ENCODE results near the gene WDR72.

The WDR72 gene

DNA sequence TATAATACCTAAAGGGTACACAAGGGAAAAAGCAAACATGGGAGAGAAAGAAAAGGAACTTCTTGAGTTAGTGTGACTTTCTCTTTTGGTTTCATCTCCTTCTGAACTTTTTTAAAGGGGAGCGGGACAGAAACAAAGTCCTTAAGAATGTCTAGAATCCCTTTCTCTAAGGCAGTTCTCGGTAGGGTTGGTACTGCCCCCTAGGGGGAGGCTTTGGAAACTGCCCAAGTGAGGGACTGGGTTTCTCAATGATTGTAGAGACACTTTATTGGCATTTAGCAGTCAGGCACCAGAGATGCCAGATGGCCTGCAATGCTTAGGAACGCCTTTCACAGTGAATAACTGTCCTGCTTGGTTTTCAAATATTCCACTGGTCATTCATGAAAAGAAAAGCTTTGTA, 172.7 kb downstream of the WDR72 start:
- TF ChIP-seq, protein P1, sequence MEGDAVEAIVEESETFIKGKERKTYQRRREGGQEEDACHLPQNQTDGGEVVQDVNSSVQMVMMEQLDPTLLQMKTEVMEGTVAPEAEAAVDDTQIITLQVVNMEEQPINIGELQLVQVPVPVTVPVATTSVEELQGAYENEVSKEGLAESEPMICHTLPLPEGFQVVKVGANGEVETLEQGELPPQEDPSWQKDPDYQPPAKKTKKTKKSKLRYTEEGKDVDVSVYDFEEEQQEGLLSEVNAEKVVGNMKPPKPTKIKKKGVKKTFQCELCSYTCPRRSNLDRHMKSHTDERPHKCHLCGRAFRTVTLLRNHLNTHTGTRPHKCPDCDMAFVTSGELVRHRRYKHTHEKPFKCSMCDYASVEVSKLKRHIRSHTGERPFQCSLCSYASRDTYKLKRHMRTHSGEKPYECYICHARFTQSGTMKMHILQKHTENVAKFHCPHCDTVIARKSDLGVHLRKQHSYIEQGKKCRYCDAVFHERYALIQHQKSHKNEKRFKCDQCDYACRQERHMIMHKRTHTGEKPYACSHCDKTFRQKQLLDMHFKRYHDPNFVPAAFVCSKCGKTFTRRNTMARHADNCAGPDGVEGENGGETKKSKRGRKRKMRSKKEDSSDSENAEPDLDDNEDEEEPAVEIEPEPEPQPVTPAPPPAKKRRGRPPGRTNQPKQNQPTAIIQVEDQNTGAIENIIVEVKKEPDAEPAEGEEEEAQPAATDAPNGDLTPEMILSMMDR (IDR thresholded peaks at IDR 0.05; ENCODE audit: low read depth, low read length), result no peak
- H3K4me3 ChIP-seq (replicated peaks in 1 of 2; ENCODE audit: low read depth in 2 of 2, low read length in 2 of 2), result no peak overlapping the region
- DNase-seq (ENCODE audit: low read depth in 2 of 2), result no peak

DNA sequence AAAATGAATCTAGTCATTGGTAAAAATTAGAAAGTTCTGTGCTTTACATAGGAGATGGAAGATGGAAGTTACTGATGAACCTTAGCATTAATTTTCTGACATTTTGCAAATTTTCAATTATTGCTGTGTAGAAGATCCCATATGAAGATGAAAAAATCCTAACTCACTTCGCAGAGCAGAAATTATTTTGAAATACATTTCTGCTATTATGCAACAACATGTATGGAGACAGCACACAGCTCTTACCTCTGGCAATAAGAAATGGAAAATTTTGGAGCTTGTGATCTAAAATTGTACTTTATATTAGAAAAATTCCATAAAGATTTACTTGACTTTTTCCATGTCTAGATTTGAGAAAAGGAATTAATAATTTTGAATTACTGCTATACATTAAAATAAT, 177.9 kb downstream of the WDR72 start:
- TF ChIP-seq, protein P1 (IDR thresholded peaks at IDR 0.05; ENCODE audit: low read depth, low read length), result no peak
- DNase-seq (ENCODE audit: low read depth in 2 of 2), result no peak
- H3K4me3 ChIP-seq (replicated peaks in 1 of 2; ENCODE audit: low read depth in 2 of 2, low read length in 2 of 2), result no peak overlapping the region

DNA sequence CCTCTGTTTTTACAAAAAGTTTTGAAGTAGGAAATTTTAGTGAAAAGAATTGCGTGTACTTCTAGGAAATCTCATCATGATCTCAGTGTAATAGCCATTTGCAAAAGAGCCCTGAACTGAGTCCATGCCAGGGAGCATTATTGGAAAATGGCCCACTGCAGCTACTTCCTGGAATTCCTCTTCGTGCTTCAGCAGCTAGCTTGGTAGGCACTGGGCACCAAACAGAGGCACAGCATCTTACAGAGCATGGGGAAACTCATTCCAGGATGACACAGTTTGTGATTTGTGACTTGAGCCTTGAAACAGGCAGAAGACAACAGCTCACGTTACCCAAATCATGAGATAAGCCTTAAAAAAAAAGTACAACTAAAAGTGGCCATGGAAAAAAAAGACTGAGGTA, 179.1 kb downstream of the WDR72 start:
- TF ChIP-seq, protein P1 (IDR thresholded peaks at IDR 0.05; ENCODE audit: low read depth, low read length), result no peak
- no peak overlapping the region for H3K4me3 ChIP-seq (replicated peaks in 1 of 2; ENCODE audit: low read depth in 2 of 2, low read length in 2 of 2)
- DNase-seq (ENCODE audit: low read depth in 2 of 2), result no peak

DNA sequence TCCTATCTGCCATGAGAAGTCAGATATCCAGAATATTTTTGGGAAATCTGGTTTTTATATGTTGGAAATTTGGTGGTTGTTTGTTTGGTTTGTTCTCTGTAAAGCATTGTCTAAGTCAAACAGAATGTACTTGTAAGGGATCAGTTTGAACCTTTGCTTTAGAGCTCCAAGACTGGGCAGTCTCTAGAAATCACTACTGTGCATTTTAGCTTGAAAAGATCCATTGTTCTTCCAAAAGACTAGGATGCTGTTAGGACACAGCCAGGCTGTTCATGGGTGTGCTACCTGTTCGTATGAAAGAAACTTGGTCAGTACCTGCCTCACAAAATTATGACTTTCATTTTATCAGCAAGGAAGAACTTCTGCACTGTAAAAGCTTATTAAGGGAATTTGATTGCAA, 182.6 kb downstream of the WDR72 start:
- no peak overlapping the region for H3K4me3 ChIP-seq (replicated peaks in 1 of 2; ENCODE audit: low read depth in 2 of 2, low read length in 2 of 2)
- DNase-seq (ENCODE audit: low read depth in 2 of 2), result no peak
- TF ChIP-seq, protein P1 (IDR thresholded peaks at IDR 0.05; ENCODE audit: low read depth, low read length), result no peak

DNA sequence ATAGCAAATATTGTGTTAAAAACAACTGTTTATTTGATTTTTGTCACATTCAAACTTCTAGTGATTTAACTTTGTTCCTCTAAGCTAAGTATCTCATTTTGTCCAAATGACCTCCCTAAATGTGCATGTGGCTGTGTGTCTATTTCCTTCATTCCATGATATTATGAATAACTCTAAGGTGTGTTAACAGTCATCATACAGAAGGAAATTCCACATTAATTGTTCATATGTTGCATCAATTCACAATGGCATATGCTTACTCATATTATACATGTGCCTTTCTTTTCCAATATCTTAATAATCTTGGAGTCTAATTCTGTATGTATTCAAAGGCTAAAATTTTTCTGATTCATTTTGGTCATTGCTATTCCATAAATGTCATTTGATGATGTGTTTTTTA, 186.4 kb downstream of the WDR72 start:
- TF ChIP-seq, protein P1 (IDR thresholded peaks at IDR 0.05; ENCODE audit: low read depth, low read length), result no peak
- H3K4me3 ChIP-seq (replicated peaks in 1 of 2; ENCODE audit: low read depth in 2 of 2, low read length in 2 of 2), result no peak overlapping the region
- no peak for DNase-seq (ENCODE audit: low read depth in 2 of 2)

DNA sequence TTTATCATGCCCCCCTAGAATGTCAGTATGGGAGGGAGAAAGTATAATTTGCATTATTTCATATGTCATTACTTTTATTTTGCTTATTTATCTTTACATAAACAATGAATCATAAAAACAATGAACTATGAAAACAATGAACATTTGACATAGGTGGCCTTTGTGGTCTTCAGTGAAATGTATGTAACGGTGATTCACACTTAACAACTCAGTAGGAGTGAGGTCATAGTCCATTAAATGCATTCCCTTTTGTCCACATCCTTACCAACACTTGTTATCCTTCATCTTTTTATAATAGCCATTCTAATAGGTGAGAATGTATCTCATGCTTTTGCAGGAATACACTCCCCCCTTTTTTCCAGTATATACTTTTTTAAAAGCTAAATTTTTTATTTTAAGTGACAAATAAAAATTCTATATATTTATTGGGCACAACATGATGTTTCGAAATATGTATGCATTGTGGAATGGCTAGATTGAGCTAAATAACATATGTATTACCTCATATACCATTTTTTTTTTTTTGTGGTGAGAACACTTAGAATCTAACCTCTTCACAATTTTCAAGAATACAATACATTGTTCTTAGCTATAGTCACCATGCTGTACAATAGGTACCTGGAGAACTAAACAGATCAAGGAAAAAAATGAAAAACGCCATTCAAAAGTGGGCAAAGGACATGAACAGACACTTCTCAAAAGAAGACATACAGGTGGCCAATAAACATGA, 189.5 kb downstream of the WDR72 start:
- TF ChIP-seq, protein P1 (IDR thresholded peaks at IDR 0.05; ENCODE audit: low read depth, low read length), result no peak
- no peak for DNase-seq (ENCODE audit: low read depth in 2 of 2)
- H3K4me3 ChIP-seq (replicated peaks in 1 of 2; ENCODE audit: low read depth in 2 of 2, low read length in 2 of 2), result no peak overlapping the region

DNA sequence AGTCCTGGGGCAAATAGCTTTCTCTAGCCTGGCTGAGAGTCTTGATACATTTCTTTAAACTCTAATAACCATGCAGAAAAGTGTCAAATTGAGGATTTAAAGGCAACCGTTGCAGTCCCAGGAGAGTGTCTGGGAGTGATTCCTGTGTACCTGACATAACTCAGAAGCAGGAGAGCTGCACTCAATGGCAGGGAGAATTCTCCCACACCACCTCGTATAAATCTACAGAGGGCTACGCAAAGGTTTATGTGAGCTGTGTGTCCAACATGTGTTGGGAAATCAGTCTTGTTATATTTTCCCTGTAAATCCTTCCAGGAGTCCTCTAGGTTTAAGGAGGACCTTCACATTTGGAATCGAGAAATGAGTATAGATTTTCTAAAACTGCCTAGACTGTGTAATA, 192.6 kb downstream of the WDR72 start:
- TF ChIP-seq, protein P1 (IDR thresholded peaks at IDR 0.05; ENCODE audit: low read depth, low read length), result no peak
- no peak for DNase-seq (ENCODE audit: low read depth in 2 of 2)
- no peak overlapping the region for H3K4me3 ChIP-seq (replicated peaks in 1 of 2; ENCODE audit: low read depth in 2 of 2, low read length in 2 of 2)
